22Rv1 (cell line): ENCODE results near the gene MRPL1.

ENCODE experiments used
- H3K27ac ChIP-seq: fragments of 450-650 bp; 2 replicates; pipeline ENCODE4 v1.5.1; 2017
- CTCF ChIP-seq: fragments of 450-650 bp; IDR thresholded peaks from 2 replicates; pipeline ENCODE4 v1.5.1; 2017; ENCODE audit warnings: mild to moderate bottlenecking
- ZFX ChIP-seq: fragments of 450-650 bp; IDR thresholded peaks from 2 replicates; pipeline ENCODE4 v1.6.1; 2017; ENCODE audit warnings: antibody characterized with exemption, borderline replicate concordance

Gene MRPL1

GRCh38 chr4:77893451-77893850 is 30.8 kb downstream of the MRPL1 start:
- H3K27ac ChIP-seq, result no peak overlapping the region
- TF ChIP-seq CTCF (no peak), ZFX (no peak)

- TF ChIP-seq CTCF (no peak), ZFX (no peak)
- H3K27ac ChIP-seq, result no peak overlapping the region
Measured at GRCh38 chr4:77899607-77900006, 37.0 kb downstream of the MRPL1 start.

GRCh38 chr4:77903186-77903585 is 40.6 kb downstream of the MRPL1 start:
- TF ChIP-seq CTCF (no peak), ZFX (no peak)

GRCh38 chr4:77905651-77906263 is 43.1 kb downstream of the MRPL1 start:
- no peak for TF ChIP-seq CTCF
- H3K27ac ChIP-seq, result no peak overlapping the region

More at GRCh38 chr4:77903186-77903585, 40.6 kb downstream of the MRPL1 start:
- H3K27ac ChIP-seq, result no peak overlapping the region

GRCh38 chr4:77910676-77911075 is 48.0 kb downstream of the MRPL1 start:
- TF ChIP-seq CTCF (no peak), ZFX (no peak)
- H3K27ac ChIP-seq, result no peak overlapping the region

- no peak for TF ChIP-seq CTCF
- TF ChIP-seq ZFX, result no peak
- H3K27ac ChIP-seq, result no peak overlapping the region
Measured at GRCh38 chr4:77911091-77911490, 48.5 kb downstream of the MRPL1 start.

GRCh38 chr4:77911842-77912450 is 49.3 kb downstream of the MRPL1 start:
- TF ChIP-seq CTCF, result no peak
- no peak overlapping the region for H3K27ac ChIP-seq
